ENCODE measurements around the gene GRIP1. TPM values are rescaled to one million over a fixed set of nuclear protein-coding genes. Genes with fewer than 3 reads are reported as not detected.
A peak's percentile ranks its signal among the peaks of the same experiment; 100 is the strongest.
"Not testable (repeated sequence)": the region's sequence is repeated elsewhere in the genome, so short reads cannot be mapped to it uniquely, and the experiment has no call there.

Gene GRIP1
- total RNA-seq, 1 donor from 2014 or later: 0.17 TPM

DNA sequence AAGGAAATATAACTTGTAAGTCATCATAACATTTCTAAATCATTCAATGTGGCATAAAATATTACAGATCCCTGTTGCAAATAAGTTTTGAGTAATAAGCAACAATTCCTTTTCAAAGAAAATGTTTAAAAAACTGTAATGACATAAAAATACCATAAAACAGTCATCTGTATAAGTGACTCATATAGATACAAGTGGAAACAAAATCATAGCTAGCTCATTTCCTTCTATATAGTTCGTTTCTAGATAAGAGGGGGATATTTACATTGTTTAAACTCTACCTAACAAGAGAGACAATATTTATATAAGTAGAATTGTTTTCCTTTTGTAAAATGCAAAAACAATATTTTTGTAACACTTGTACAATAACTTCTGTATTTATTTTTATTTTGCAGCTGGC lies 148.9 kb downstream of the GRIP1 start:
- no peak for DNase-seq

DNA sequence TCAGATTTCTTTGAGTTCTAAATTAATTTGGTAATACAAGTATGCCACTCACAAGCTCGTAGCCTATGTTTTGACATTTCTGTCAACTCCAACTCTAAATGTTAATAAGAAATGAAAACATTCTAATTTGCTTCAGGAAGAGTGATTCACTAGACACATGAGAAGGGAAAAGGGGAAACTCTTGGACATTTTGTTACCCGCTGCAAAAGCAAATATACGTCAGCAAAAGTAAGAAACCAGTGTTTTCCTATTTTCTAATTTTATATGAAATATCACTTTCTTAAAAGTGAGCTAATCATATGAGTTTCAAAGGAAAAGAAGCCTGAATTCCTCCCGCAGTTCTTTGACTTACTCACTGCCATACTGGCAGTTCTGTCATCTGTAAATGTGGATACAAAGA lies 162.3 kb downstream of the GRIP1 start:
- DNase-seq: no peak

DNA sequence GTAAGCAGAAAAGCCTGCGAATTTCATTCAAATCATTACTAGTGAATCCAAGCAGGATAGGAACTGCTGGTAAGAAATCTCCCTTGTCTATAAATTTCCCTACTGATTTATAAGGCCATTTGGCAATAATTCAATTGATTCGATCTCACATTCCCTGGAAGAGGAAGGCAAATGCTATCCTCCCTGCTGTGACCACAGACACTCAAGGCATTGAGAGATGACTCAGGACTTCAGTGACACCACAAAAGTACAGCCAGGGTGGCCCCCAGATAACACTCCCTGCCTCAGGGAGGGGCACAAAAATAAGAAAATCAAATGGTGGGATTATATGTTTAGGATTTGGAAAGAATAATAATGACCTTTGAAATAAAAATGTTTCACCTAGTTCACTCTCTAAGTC lies 162.7 kb downstream of the GRIP1 start:
- no peak for DNase-seq

- no peak for DNase-seq
These were observed 164.3 kb downstream of the GRIP1 start for GRCh38 chr12:66514581-66514980.

DNA sequence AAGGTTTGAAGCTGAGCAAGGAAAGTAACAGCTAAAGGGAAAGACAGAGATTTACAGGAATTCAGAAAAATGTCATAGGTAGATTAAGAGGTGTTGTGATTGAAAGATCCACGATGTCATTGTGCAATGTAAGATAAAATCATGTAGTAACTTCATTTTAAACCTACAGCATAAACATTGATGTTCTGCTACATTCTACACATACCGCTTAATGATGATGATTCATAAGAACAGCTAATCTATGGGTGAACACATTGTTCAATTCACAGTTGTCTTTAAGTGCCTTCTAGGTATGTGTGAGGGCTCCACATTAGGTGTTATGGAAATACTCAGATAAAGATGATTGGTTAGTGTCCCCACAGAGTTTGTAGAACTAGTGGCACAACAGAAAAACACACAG lies 170.9 kb downstream of the GRIP1 start:
- no peak for DNase-seq

- DNase-seq: no peak
These were observed 175.1 kb downstream of the GRIP1 start for GRCh38 chr12:66503746-66504145.

DNA sequence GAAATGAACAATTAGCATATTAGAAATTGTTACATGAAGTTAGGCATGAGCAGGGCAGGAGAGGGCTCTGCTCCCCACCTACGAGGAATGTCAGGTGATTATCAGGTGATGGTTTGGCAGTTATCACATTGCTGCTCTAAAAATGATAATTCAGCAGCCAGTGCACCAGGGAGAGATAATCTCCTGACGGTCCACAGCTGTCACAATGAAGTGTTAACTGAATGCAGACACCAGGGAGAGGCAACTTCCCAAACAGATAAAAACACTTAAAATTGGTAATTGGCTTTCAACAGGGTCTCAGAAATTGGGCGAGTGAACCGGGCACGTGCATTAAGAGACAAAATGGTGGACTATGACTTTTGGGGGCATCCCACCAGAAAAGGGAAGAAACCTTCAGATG lies 176.0 kb downstream of the GRIP1 start:
- no peak for DNase-seq

DNA sequence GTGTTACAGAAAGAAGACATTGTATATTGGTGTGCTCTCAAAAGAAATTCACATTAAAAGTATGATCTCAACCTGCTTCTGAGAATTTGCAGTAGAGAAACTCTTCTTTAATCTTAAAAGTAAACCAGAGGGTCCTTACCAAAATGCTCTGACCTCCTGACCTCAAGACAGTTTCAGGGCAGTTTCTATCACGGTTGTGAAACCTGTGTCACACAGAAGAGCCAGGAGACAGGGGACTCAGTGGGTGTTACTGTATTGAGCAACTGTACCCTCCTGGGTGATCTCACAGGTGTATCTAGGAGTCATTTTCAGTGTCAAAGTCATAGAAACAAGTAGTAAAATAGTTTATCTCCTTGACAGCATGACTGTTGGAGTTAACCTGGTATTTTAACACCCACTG lies 178.0 kb downstream of the GRIP1 start:
- DNase-seq: no peak

- no peak for DNase-seq
These were observed 178.8 kb downstream of the GRIP1 start for GRCh38 chr12:66500091-66500490.

GRCh38 chr12:66499000-66499399 lies 179.9 kb downstream of the GRIP1 start:
- no peak for DNase-seq

GRCh38 chr12:66498059-66498458 lies 180.8 kb downstream of the GRIP1 start:
- DNase-seq: not testable (repeated sequence)

- no peak for DNase-seq
These were observed 181.6 kb downstream of the GRIP1 start for GRCh38 chr12:66497008-66497897.

GRCh38 chr12:66496595-66496994 lies 182.3 kb downstream of the GRIP1 start:
- DNase-seq: no peak

DNA sequence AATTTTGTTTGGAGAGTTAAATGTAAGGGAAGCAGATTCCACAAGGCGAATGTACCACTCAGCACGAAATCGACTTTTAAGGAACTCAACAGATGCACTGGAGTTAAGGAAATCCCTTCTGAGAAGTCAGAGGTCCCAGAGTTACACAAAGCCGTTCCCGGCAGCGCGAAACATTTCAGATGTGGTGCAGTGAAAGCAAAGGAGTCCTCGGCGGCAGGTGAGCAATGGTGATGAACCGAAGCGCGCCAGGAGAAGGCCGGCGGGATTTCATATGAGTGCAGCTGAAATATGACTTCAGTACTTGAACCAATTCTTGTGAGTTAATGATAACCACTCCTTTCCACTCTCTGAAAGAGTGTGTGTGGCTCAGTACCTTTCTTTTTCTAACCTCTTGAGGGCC lies 183.2 kb downstream of the GRIP1 start:
- DNase-seq: no peak

- no peak for DNase-seq
These were observed 185.1 kb downstream of the GRIP1 start for GRCh38 chr12:66493819-66494218.

- no peak for DNase-seq
These were observed 187.0 kb downstream of the GRIP1 start for GRCh38 chr12:66491853-66492252.

- no peak for DNase-seq
These were observed 196.3 kb downstream of the GRIP1 start for GRCh38 chr12:66482351-66483203.

GRCh38 chr12:66467932-66468331 lies 210.9 kb downstream of the GRIP1 start:
- DNase-seq: peak; percentile 2

DNA sequence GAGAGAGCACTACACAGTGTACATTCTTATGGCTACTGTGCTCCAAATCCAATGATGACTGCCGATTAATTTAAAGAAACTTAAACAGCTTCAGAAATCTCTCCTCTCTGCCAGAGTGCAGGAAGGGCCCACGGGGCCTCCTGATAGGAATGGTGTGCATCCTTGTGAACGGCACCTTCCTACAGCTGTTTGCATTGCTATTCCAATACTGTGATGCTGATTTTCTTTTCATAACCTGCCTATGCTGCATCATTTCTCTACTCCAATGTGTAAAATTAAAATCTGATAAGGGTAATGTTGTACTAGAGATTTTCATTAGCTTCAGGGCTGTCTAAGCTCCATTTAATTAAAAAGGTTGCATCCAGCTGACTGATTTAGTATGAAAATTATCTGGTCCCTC lies 217.5 kb downstream of the GRIP1 start:
- DNase-seq: no peak

- DNase-seq: no peak
These were observed 218.9 kb downstream of the GRIP1 start for GRCh38 chr12:66459944-66460482.

DNA sequence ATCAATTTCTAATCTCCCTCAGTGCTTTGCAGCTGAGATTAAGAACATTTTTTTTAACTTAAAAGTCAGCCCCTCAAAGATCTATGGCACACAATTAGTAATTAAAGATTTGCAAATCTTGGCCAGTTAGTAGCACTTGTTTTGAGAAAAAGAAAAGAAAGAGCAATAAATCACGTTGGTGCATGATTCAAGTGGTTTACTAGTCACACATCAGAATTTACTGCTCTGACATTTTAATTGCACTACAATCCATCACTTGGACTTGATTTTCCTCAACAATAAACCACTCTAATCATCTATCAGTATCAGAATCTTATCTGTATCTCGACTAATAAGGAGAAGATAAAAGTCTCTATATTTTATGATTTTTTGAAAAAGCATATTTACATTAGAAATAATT lies 222.3 kb downstream of the GRIP1 start:
- no peak for DNase-seq

GRCh38 chr12:66453844-66454243 lies 225.0 kb downstream of the GRIP1 start:
- DNase-seq: no peak

DNA sequence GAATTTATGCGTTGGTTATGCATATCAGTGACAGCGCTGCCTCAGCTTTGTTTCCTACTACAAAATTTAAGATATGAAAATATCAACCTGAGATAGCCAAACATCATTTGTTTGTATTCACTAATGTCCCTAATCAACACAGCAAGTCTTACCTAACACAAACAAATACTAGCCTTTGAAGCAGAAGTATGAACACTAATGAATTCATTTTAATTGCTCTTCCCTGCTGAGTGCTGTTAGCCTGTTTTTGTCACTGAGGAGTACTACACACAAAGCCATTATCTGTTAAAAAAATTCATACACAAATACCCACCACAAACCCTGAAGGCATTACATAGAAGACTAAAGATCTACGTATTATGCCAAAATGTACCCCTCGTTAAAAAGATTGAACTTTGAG lies 225.8 kb downstream of the GRIP1 start:
- no peak for DNase-seq

- no peak for DNase-seq
These were observed 229.3 kb downstream of the GRIP1 start for GRCh38 chr12:66449531-66449930.
